HG02678 (cell line): ENCODE data around the gene CCDC80.
"Not testable (repeated sequence)": the region's sequence is repeated elsewhere in the genome, so short reads cannot be mapped to it uniquely, and the experiment has no call there.

ENCODE experiments used
- ATAC-seq: cut with Tn5 transposase; IDR thresholded peaks from one replicate; pipeline ENCODE4 v1.9.1; 2021; ENCODE audit warnings: mild to moderate bottlenecking, moderate library complexity; ENCODE audit not compliant: unreplicated experiment

Gene CCDC80

DNA sequence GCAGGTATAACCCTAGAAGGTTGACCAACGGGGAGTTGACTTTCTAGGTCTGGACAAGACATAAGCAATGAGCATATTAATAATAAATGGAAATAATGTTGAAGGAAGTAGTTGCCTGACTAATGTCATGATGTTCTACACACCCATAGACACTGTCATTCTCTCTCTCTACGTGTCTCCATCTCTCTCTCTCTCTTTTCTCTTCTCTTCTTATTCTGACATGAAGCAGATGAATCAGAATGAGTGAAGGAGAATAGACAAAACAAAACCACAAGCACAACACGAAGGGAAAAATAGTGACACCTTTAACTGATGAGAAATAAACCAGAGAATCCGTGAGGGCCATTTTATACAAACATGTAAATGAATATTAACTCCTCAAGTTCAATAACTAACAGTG is 26.7 kb upstream of the CCDC80 start:
- ATAC-seq: no peak

DNA sequence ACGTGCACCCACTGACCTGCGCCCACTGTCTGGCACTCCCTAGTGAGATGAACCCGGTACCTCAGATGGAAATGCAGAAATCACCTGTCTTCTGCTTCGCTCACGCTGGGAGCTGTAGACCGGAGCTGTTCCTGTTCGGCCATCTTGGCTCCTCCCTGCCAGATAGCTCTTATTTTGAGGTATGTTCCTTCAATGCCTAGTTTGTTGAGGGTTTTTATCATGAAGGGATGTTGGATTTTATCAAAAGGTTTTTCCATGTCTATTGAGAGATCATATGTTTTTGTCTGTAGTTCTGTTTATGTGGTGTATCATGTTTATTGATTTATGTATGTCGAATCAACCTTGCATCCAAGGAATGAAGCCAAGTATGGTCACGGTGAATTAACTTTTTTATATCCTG is 24.1 kb upstream of the CCDC80 start:
- not testable (repeated sequence) for ATAC-seq

GRCh38 chr3:112656043-112656442 is 15.1 kb upstream of the CCDC80 start:
- no peak for ATAC-seq

DNA sequence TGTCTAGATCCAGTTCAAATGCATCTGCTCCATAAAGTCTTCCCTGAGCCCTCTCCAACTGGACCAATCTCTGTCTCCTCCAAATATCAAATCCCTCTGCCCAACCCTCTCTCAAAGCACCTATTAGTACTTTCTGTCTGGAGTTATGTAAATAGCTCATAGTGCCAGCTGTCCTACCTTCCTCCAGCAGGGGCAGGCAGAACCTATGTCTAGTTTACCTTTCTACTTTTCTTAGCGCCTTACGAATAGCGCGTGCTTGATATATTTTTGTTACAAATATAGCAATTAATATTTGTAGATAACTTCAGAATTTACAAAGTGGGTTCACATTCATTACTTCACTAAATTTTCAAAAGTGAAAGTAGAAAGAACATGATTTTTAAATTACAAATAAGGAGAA is 14.0 kb upstream of the CCDC80 start:
- ATAC-seq: no peak

DNA sequence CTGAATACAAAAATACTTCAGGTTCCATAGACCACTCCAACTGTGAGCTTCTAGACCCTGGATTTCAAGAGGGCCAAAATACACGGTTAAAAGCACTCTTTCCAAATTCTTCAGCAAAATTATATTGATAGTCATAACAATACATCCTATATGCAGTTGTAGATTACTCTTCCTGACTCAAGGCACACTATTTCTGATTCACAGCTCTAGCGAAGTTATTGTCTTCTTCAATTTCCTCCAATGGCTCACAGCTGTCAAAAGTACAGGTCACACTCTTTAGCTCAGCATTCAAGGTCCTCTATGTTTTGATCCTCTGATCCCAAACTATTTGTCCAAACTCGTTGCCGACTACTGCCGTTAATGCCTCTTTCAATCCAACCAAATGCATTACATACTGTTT is 13.5 kb upstream of the CCDC80 start:
- no peak for ATAC-seq

- ATAC-seq: no peak
Observed at GRCh38 chr3:112653881-112654300, 12.9 kb upstream of the CCDC80 start.

- ATAC-seq: no peak
Observed at GRCh38 chr3:112653209-112653871, 12.4 kb upstream of the CCDC80 start.

DNA sequence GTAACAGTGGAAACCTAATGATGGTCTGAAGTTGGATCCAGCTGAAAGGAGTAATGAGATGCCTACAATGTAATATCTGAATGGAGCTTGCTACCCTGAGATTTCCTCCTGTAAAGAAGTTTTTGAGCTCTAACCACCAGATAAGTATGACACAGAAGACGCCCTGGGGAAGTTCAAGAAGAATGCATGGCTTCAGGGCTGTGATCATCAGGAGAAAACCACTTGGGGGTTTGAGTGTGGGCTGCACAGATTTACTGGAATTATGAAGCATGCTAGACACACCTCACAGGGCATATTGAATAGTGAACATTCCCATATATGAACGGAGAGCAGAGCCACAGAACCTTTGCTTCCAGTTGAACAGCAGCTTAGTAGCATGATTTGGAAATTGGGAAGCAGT is 10.6 kb upstream of the CCDC80 start:
- ATAC-seq: no peak

- ATAC-seq: no peak
Observed at GRCh38 chr3:112651071-112651470, 10.1 kb upstream of the CCDC80 start.

DNA sequence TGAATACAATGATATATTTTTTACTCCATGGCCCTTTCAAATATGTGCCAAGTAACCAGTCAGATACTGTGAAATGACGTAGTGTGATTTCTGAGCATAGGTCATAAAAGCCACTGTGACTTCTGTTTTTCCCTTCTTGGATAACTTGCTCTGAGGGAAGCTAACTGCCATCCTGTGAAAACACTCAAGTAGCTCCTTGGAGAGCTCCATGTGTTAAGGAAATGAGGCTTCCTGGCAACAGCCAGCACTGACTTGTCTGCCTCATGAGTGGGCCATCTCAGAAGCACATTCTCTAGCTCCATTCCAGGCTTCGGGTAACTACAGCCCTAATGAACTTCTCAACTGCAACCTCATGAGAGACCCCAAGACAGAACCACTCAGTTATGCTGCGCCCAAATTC is 9.5 kb upstream of the CCDC80 start:
- no peak for ATAC-seq

GRCh38 chr3:112649478-112649735 is 8.5 kb upstream of the CCDC80 start:
- no peak for ATAC-seq

GRCh38 chr3:112647122-112647521 is 6.2 kb upstream of the CCDC80 start:
- no peak for ATAC-seq

DNA sequence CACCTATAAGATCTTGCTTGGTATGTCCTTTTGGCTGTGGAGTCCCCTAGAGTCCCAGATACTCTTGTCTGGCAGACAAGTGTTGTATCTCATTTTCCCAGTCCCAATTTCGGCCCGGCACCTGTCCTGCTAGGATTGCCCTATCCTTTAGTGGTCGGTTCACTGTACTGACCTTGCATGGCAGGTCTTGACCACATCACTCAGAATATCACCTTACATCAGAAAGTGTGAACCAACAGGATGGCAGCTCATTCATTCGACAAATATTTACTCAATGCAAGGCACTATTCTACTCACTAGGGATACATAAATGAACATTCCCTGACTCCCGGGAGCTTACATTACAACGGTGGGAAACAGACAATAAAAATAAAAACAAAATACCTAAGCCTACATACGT is 5.7 kb upstream of the CCDC80 start:
- no peak for ATAC-seq

GRCh38 chr3:112644453-112644852 is 3.5 kb upstream of the CCDC80 start:
- ATAC-seq: no peak

DNA sequence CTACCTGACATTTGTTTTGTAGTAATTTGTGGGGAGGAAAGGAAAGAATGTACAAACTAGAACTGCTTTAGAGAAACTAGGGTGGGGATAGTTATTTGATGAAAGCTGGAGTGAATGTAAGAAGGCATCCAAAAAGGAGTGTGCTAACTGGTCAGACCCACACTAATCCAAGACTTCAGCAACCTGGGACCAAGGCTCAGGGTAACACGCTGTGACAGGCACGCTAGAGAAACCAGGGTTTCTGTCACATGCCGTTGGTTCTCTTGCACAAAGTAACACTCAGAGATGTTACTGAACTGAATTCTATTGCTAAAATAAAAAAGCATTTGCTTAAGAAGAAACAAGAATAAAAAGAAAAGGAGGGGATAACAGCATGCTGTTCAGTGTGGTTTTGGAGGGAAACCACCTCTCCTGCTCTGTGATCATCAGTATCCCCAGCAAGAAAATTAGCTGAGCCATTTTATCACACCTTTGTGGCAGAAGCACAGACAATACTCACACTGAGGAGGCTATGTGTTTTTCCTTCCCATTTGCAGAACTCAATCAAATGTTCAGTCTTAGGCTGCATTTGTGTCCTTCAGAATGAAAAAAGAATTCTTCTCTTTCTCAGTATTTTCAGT is 2.8 kb upstream of the CCDC80 start:
- ATAC-seq: no peak

DNA sequence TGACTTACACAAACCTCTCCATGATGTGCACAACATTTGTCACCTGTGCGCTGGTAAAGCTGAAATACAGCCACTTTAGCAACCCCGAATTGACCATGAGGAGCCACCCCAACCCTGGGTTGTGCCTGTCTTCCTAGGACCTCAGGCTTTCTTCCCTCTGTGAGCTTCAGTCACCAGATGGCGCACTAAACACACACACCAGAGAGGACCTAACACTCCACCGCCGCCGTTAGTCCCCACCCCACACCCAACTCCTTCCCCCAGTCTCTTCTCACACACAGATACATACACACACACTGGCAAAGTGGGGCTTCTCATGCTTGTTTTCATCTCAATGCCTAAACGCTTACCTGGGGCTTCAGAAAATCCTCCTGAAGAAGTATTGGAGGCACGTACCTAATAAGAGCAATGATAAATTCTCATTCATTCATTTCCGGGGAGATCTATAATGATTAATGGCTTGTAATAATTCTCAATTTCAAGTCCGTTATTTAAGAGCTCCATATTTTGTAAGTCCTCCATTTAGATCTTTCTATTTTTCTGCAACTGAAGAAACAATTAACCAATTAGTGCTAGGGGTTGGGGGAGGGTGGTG is 2.1 kb upstream of the CCDC80 start:
- ATAC-seq: peak; percentile 96

DNA sequence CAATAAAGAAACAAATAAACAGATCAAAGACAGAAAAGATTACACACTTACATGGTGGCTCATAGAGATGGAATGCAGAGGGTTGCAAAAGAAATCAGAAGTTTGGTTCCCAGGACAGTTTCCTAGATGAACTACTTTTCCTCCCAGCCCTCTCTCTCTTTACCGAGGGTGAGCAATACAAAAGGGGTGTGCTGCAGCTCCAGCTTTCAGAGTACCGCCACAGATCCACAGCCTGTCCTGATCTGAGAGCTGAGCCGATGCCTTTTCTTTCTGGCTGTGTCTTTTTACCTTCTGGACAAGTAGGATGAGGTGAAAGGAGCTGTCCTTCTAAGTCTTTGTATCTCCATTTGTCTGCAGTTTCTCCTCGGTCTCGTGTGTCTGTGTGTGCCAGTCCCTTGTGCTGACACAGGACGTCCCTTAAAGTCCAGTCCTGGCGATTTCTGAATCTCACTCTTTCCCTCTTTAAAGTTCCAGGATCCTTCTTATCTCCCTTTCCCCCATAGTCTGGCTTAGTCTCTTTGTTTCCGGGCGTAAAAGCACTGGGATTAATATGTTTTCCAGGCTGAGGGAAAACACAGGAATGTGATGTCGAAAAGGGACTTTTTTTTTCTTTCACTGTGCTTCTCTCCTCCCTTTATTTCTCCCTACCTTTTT is 540 bp downstream of the CCDC80 start:
- no peak for ATAC-seq

DNA sequence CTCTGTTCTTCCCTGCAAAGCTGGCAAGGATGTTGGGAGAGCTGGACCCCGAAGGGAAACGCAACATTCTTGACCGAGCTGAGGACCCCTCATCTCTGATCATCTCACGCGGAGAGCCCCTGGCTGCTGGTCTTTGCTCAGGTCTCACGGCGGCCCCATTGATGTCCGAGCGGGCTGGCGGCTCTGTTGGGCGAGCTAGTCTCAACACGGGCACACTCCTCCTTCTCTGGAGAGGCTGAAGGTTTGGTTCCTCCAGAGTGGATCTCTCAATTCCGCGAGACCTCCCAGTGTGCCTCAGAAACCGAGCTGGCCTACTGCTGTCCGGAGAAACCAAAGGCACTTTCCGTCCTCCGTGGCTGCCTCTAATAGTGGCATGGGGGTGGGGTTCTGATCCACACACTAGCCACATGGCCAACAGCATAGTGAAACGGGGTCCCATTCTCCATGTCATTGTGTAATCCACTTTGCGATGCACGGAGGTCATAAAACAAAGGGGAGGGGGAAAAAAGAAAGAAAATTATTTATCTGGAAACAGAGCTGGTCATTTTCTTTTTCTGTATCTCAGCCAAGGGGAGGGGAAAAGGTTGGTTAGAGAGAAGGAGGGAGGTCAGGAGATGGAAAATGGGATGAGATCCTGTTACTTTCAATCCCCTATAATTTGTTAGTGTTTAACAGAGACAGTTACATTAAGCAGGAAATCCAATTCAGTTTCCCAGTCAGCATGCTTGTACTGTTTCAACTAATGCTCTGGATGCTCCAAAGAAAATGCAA is 1.3 kb downstream of the CCDC80 start:
- no peak for ATAC-seq

- no peak for ATAC-seq
Observed at GRCh38 chr3:112638327-112639020, 2.5 kb downstream of the CCDC80 start.

GRCh38 chr3:112637700-112638099 is 3.2 kb downstream of the CCDC80 start:
- no peak for ATAC-seq

- no peak for ATAC-seq
Observed at GRCh38 chr3:112635674-112636073, 5.3 kb downstream of the CCDC80 start.
